HTERT RPE-1 (cell line): ENCODE results near the gene DDIT4L.
"Not testable (repeated sequence)": the region's sequence is repeated elsewhere in the genome, so short reads cannot be mapped to it uniquely, and the experiment has no call there.

Source experiments
- in situ Hi-C: fragments of 300-500 bp; cut with MboI; formaldehyde crosslinking; loops from 4 replicates; pipeline ENCODE4 v1.14.3; 2020; ENCODE audit warnings: low sequenced_read_pairs

Gene DDIT4L

GRCh38 chr4:100189820-100190642 is at the start of gene DDIT4L:
Gene DDIT4L (minus strand): TSS chr4:100190468. CDS start chr4:100189983, 485 bp downstream.
- in situ Hi-C loops: no loop called here

GRCh38 chr4:100240008-100240407 is 49.7 kb upstream of the DDIT4L start:
- in situ Hi-C loops: no loop called here

- in situ Hi-C loops: no loop called here
These were observed 34.5 kb upstream of the DDIT4L start for GRCh38 chr4:100224721-100225120.

GRCh38 chr4:100224160-100224559 is 33.9 kb upstream of the DDIT4L start:
- in situ Hi-C loops: no loop called here

GRCh38 chr4:100208964-100209363 is 18.7 kb upstream of the DDIT4L start:
- in situ Hi-C loops: no loop called here

- in situ Hi-C loops: no loop called here
These were observed 18.2 kb upstream of the DDIT4L start for GRCh38 chr4:100208459-100208858.

GRCh38 chr4:100206850-100207249 is 16.6 kb upstream of the DDIT4L start:
- in situ Hi-C loops: no loop called here

GRCh38 chr4:100198061-100198460 is 7.8 kb upstream of the DDIT4L start:
- in situ Hi-C loops: no loop called here

GRCh38 chr4:100196388-100197071 is 6.3 kb upstream of the DDIT4L start:
- in situ Hi-C loops: not testable (repeated sequence)

- in situ Hi-C loops: no loop called here
These were observed 654 bp upstream of the DDIT4L start for GRCh38 chr4:100190643-100191600.

- in situ Hi-C loops: no loop called here
These were observed 1.4 kb downstream of the DDIT4L start for GRCh38 chr4:100188829-100189228.

GRCh38 chr4:100187781-100188180 is 2.5 kb downstream of the DDIT4L start:
- in situ Hi-C loops: no loop called here

GRCh38 chr4:100184787-100185186 is 5.5 kb downstream of the DDIT4L start:
- in situ Hi-C loops: no loop called here

GRCh38 chr4:100177855-100178254 is 12.4 kb downstream of the DDIT4L start:
- in situ Hi-C loops: no loop called here

GRCh38 chr4:100177126-100177525 is 13.1 kb downstream of the DDIT4L start:
- in situ Hi-C loops: no loop called here

- in situ Hi-C loops: no loop called here
These were observed 14.4 kb downstream of the DDIT4L start for GRCh38 chr4:100175858-100176257.

GRCh38 chr4:100174985-100175383 is 15.3 kb downstream of the DDIT4L start:
- in situ Hi-C loops: no loop called here

- in situ Hi-C loops: no loop called here
These were observed 19.3 kb downstream of the DDIT4L start for GRCh38 chr4:100170986-100171385.

- in situ Hi-C loops: no loop called here
These were observed 20.5 kb downstream of the DDIT4L start for GRCh38 chr4:100169491-100170485.

- in situ Hi-C loops: no loop called here
These were observed 21.7 kb downstream of the DDIT4L start for GRCh38 chr4:100168521-100168920.
